ENCODE results near the gene LOXL4.
A peak's percentile ranks its signal among the peaks of the same experiment; 100 is the strongest.

LOXL4 gene

DNA sequence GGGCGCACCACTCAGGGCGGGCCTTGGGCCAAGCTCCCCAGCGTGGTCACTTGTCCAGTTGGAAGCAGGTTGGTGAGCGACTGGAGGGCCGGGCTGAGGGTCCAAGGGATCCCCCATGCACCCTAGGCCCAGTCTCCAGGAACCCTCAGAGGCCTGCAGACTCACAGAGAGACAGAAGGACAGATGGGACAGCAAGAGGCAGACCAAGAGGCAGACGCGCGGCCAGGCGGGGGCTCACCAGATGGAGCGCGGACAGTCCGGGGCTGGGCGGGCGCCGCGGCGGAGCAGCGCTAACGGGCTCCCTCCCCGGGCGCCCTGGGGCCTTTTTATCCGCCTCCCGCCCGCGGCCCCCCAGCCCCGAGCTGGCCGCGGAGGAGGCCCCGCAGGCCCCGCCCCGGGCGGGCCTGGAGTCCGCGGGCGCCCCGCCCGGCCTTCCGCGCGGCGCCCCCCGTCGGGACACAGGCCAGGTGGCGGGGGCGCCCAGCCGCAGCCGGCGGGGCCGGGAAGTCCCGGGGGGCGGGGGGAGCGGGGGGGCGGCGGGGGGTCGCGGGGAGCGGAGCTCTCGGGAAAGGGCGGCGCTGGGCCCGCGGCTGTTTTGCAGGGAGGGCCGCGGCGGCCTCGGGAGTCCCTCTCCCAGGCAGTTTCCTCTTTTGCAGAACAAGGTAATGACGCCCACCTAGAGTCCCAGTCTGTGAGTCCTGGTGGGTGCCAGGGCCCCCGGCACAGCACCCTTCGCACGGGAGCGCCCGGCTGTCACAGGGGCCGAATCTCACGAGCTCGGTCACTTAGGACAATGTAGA lies at the start of gene LOXL4:
Gene LOXL4 (minus strand): TSS at position 301 of the 800 bp plus-strand sequence. CDS start 5,175 bp downstream, outside the sequence.
- DNase-seq = no peak

DNA sequence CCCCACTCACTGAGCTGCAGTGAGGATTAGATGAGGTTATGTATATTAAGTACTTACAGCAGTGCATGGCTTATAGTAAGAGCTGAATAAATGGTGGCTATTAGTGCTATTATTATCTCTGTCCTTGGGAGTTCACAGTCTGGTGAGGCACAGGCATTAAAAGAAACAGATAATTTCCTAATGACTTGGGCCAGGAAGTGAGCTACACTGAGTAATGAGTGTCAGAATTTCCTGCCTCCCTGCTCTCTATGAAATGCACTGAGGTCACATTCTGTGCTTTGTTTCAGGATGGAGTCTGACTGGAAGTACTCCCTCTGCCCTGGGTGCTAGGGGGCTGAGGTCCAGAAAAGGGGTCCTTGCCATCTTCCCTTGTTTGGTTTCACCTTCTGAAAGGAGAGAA lies 48.7 kb upstream of the LOXL4 start:
- no peak for DNase-seq

DNA sequence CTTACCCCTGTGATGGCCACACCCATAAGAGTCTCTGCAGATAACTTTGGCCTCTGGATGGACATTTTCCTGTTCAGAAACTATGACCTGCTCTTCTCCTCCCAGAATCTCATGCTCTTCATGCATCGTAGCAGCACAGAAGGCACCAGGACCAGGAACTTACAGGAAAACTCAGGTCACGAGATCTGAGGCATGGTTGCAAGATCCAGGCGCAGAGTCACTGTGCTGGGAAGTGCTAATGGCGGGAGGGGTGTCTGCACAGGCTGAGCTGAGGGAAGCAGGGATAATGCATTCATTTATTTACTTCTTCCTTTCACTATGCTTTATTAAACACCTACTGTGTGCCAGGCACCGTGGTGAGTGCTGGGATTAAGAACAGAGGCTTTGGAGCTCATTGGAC lies 48.2 kb upstream of the LOXL4 start:
- DNase-seq = no peak

DNA sequence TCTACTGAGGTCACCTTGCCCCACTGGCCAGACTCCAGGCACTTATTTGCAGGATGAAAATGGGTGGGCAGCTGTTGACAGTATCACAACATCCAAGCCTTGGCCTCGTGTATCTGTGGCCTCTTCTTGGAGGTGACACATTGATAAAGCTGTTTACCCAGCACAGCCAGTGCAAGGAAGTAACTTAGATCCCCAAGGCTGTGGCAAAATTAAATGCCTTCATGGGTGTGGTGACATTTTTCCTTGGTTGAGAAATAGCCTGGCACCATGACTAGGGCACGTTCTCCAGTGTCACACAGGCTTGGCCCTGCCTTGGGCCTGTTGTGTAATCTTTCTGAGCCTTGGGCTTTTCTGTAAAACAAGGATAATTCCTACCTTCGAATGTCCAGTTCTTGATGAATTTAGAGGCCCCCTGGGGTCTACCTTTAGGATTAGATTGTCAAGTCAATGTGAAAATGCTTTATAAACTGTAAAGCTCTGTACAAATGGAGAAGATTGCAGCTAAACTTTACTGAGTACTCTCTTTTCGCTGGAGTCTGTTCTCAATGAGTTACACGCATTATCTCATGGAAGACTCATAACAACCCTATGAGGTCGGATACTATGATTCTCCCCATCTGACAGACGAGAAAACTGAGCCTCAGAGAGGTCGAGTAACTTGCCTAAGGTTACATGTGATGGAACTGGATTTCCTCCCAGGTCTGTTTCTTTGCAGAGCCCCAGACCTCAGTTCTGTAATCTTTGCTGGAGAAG lies 46.7 kb upstream of the LOXL4 start:
- DNase-seq = no peak

DNA sequence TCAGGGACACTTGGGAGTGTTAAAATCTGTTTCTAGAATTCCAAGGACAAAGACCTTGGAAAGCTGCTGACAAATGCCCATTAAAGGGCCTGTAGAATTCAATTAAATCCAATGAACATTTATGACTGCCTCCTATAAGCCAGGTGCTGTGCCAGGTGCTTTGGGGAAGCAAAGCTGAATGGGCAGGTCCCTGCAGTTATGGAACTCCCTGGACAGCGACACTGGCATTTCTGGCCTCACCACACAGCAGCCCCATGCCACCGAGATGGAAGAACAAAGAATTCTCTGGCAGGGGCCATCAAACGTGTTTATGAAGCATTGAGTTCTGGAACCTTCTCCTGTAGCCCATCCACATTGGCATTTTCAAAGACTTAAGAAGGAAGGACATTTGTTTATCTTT lies 45.6 kb upstream of the LOXL4 start:
- DNase-seq = no peak

DNA sequence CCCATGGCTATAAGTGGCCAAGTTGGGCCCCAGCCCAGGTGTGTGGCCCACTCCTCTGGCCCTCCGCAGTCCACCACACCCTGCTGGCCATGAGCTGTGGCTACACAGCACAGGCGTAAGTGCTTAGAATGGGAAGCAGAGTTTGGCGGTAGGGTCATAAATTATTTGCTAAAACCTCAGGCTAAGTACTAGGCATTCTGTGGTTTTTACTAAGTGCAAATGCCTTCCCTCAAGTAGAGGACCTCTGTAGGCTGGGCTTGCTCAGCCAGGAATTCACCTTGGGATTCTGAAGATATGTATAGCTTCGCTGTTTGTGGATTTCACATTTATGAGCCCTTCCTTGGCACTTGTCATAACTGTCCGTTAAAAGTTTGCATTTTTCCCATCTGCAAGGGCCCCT lies 44.8 kb upstream of the LOXL4 start:
- DNase-seq = no peak

DNA sequence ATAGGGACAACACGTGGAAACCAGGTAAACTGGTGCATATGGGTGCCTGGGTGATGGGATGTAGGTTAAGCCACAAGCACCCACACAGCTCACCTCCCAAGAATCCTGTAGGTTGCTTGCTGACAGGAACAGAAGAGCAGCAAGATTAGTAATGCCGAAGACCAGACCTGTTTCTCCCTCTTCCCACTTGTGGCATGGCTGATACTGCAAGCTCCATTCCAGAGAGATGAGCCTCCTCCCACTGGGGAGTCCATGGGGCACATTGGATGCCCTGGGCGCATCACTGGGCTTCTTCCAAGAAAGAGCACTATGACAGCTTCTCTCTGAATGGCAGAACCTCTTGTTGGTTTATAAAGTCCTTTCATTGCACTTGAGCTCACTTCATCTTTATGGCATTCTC lies 44.4 kb upstream of the LOXL4 start:
- no peak for DNase-seq

DNA sequence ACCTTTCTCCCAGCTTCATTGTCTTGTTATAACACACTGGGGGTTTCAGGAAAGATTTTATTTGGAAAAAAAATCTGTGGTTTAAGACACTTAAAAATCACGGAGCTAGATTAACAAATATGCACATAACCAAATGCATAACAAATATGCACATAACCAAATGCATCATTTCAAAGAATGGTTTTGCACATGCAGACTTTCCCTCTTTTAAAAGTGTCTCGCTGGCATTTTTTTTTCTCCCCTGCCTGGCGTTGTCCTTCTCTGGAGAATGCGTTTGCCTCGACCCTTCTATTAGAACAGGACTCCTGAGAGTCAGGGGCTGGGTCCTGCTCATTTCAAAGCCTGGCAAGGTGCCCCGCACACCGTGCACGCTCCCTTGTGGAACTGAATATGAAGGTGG lies 42.7 kb upstream of the LOXL4 start:
- DNase-seq = no peak

DNA sequence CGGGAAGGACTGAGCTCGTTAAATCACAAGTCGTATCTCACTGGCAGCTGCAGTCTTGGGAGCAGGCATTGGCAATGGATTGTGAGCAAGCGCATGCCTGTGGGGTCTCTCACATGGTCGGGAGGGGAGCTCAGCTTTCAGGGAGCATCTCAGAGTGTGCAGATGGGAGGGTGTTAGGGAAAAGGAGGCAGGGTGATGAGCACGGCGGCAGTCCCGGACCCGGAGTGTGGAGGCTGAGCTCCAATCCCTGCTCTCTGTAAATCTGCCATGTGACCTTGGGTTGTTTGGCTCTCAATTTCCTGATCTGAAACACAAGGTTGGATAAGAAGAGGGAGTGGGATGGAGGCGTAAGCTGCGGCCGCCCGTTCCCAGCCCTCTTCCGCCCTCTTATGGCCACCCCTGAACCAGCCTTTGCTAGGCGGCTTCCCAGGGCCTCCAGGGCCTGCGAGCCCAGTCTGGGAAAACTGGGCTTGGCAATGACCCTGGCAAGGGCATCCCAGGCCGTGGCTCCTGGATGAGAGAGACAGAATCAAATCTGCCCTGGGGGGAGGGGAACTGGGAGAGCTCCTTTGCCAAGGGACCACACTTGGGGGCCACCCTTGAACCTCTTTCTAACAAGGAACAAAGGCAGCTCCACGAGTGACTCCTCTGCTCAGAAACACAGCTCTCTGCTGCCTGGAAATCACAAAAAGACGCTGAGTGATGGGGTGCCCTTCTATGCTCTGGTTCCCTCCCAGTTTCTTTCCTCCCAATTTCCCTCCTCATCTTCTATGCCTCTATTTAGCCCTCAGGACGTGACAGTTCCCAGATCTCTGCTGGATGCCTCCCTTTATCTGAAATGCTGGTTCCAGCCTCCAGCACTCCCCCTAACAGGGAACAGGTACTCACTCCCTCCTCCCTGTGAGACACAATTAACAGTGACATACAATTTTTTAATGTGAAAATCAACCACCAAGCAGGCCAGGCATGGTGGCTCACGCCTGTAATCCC lies 41.7 kb upstream of the LOXL4 start:
- DNase-seq = peak; percentile 3 to 6

DNA sequence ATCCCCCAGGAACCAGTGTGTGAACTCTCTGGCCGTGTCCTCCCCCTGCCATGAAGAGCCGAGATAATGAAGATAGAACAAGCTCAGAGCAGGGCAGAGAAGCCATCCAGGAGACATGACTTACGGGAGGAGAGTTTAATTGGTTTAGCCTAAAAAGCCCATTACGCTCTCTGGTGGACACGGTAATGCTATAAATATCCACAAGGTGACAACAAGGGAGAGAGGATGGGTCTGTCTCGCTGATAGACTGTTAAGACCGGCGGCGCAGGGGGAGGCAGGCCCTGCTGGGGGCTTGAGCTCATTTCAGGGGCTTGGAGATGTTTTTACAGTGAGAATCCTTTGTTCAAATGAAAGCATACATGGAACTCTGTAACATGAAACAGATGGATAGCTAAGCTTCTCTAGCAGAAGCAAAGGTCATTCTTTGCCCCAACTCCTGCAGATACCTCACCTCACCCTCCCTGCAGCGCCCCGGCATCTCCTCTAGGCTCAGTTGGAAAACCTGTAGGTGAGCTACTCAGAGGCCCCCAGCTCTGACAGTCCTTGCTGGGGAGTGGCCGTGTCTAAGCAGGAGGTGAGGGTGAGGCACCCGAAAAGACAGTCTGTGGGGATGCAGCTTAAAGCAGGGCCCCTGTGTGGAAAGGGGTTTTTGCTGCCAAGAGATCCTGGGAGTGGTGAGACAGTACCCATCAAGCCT lies 40.8 kb upstream of the LOXL4 start:
- DNase-seq = no peak

DNA sequence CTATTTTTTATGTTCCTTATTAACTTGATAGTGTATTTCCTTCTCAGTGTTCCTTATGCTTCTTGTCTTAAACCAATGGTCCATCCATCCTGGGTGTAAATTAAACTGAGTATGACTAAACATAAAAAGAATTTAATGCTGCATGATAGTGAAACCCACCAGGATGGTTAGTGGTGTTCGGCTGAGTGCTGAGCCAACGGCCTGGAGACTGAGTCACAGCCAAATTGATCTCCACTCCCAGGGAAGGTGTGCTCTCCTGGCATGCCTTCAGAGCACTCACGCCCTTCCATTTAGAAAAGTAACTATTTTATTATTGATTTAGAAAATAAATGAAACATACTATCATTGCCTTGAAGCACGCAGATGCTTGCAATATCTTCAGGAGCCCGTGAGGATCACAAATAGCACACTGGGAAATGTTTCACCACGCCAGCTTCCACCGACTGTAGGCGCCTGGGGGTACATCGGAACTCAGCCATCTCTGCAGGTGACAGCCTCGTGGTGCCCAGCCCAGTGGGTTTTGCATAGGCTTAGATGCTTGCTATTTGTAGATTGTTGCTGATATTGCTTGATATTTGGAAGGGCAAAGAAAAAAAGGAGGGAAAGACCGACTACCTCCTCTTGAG lies 40.0 kb upstream of the LOXL4 start:
- no peak for DNase-seq

DNA sequence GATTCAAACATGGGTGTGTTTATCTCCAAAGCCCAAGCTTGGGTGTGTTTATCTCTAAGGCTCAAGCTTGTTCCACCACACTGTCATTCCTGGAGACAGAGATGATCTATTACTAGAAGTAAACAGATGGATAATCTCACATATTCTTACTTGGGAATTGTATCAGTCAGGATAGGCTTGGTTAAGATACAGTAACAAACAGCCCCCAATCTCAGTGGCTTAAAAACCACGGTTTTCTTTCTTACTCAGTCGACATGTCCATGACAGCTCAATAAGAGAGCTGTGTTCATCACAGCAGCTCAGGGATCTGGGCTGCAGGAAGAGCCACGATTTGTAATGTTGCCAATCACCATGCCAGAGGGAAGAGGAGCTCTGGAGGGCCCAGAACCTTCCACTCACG lies 38.5 kb upstream of the LOXL4 start:
- no peak for DNase-seq

DNA sequence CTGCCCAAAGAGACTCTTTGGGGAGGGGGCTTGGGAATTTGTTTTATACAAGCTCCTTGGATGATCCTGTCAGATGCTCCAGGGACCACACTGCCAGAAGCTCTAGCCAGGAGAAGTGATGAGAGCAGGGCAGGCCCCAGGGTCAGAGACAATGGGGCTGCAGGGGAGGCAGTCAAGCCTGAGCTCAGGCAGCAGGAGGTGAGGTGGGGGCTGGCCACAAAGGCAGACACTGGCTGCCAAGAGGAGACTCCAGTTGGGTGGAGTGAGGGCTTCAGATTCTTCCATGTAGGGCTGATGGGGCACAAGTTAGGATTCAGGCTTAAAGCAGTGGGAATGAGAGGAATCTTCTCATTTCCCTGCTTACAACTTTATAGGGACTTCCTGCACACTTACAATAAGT lies 35.6 kb upstream of the LOXL4 start:
- DNase-seq = no peak

DNA sequence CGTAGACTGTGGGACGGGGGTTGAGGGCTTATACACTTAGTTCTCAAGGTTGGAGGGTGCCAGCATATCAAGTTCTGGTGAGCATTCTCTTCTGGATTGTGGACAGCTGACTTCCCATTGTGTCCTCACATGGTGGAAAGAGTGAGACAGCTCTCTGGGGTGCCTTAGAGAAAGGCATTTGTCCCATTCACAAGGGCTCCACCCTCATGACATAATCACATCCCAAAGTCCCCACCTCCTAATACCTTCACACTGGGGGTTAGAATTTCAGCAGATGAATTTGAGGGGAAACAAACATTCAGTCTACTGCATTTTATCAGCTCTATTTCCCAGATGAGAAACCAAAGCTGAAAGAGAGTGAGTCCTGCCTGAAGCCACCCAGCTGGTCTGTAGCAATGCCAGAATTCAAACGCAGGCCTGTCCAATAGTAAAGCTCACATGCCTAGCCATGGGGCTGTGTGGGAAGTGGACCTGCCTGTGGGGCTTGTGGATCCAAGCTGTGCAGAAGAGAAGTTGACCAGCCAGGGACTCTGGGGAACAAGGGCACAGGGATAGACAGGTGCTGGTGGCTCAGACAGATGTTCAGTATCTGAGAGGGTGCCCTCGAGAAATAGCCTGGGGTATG lies 34.9 kb upstream of the LOXL4 start:
- DNase-seq = no peak

DNA sequence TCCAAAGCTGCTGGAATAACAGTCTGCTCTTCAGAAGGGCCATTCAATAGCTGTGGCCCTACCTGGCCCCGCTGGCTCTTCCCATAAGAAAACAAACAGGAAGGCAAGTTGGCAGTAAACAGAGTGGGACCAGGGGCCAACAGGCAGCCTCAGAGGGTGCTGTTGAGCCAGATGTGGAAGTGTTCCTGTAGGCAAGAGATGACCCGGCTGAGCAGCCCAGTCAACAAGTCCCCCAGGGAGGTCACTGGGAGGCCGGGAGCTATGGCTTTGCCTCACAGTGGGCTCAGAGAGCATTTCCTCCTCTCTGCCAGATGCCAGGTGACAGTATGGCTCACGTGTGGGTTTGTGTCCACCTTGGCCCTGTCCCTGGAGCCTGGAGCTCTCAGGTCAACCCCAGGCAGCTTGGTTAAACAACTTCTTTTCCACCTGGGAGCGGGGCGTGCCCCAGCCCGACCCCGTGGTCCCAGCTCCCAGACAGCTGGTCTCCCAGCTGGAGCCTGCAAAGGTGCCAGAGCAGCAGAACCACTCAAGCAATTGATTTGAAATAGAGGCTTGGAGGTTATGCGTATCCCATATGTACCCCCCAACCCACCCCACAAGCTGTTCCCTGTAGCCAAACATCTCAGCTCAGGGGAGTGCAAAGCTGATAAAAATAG lies 33.8 kb upstream of the LOXL4 start:
- no peak for DNase-seq

DNA sequence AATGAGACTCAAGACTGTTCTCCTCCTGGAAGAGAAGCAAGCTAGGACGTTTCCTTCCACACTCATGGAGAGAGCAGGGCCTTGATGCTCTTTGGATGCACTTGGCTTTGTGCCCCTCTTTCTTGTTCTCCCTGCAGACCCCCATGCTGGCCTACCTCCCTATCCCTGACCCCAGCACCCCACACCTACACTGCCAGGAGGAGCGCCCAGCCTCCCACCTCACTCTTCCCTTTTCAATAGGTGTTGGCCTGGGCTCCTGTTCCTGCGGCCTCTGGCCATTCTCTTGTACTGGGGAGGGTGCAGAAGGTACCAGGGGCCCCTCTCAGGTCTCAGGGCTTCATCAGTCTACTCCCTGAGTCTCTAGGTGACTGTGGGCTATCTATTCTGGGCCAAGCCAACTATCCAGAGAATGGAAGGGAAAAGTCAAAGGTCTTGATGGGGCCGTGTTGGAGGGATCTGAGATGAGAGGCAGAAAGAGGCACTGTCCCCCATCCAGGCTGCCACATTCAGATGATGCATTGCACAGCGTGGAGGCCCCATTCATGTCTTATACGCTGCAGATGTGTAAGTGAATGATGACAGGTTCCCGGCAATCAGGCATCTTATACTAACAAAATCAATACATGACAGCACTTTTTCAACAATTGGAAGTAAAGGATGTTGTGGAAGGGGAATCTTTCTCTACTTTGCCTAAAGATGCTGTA lies 32.7 kb upstream of the LOXL4 start:
- no peak for DNase-seq

DNA sequence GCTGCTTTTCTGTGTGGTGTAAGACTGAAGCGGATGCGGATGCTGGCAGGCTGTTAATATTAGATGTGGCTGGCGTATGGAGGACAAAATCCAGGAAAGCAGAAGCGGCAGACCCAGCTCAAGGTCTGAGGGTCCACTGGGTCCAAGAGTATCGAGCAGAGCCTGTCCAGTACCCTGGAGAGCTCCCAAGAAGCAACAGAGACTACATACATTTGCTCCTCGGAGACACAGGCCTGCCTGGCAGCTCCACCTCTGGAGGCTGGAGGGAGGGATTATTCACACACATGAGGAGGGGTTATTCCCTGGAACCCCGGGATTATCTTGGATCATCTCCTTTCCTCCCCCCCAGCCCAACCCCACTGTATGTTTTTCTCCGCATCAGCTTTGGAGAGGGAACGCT lies 31.3 kb upstream of the LOXL4 start:
- DNase-seq = no peak

DNA sequence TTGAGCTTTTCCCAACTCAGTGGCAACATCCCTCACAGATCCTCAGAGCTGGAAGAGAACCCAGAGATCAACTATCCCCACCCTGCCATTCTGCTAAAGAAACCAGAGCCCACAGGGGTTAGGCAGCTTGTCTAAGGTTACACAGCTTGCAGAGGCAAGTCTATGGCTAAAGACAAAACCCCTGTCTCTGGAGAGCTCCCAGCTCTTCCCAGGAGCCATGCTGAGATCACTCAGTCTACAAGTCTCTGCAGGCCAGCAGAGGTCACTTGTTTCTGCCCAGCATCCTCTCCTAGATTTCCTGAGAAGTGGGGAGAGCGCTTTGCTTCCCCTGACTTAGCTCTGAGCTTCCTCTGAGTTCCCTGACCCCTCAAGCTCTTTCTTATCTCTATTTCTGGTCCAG lies 28.5 kb upstream of the LOXL4 start:
- no peak for DNase-seq

DNA sequence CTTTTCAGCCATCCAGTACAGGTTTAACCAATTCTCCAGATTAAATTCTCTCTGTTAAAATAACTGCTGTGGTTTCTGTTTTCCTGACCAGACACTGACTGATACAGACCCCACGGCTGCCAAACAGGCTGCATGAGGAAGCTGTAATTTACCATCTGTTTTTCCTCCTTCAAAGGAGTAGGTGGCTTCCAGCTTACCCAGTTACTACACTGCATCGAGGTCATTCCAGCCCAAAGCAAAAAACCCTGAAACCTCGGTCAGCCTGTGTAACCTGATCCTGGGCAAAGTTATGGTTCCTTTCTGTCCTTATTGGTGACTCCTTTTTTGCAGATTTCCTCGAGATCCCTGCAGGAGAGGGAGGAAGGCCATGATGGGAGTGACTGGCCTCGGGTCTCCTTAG lies 27.9 kb upstream of the LOXL4 start:
- no peak for DNase-seq

DNA sequence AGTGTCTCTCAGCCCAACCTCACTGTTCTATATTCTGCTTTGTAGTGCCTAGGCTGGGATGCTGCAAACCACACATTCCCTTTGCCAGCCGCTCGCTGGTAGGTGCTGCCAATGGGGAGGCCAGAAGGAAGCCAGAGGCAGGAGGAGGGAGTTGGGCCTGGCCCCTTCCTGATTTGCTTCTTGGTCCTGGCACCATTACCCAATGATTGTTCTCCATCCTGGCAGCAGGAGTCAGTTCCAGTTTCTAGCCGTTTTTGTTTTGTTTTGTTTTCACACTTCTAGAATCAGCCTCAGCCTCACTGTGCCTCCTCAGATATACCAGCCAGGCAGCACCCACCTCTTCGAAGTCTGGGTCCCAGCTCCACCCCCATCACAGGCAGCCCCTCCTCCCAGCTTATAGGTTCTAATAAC lies 27.4 kb upstream of the LOXL4 start:
- DNase-seq = no peak

DNA sequence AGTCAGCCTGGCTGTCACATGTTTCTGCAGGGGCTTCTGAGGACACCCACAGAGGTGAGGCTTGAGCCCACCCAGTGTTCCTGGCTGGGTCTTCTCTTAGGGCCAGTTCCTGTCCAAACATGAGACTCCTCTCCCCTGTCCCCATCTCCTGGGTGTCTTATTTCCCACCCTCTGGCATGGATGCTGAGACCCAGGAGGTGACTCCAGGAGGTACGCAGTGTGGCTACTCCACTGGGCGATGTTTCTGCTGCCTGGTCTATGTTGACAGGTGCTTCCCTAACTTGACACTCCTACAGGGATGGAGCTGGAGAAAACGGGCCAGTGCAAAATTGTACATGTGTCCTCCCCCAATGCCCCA lies 26.3 kb upstream of the LOXL4 start:
- DNase-seq = no peak
